CD4-positive, CD25-positive, alpha-beta regulatory T cell (primary cell): ENCODE results near the gene ARHGAP44. TPM values are rescaled to one million over a fixed set of nuclear protein-coding genes. Genes with fewer than 3 reads are reported as not detected.

ENCODE experiments used
- ATAC-seq, 2 donors: fragments of 150-1000 bp; cut with Tn5 transposase; one replicate each; pipeline ENCODE4 v1.10.0; 2021; ENCODE audit warnings: low read depth in 2 of 2, moderate number of reproducible peaks in 2 of 2, moderate library complexity in 1 of 2
- DNase-seq, 3 donors: peaks; one replicate each; pipeline versions ENCODE4 v3.0.0 to v3.0.0-alpha.2; 2012 to 2022; ENCODE audit warnings: mixed read lengths in 1 of 3
- H3K27ac ChIP-seq: one replicate; pipeline ENCODE4 v1.7.0; 2013; ENCODE audit warnings: mild to moderate bottlenecking, low read length; ENCODE audit not compliant: insufficient read depth, poor library complexity, severe bottlenecking
- H3K27me3 ChIP-seq: one replicate; pipeline ENCODE4 v1.7.0; 2013; ENCODE audit warnings: low read length; ENCODE audit not compliant: control insufficient read depth, insufficient read depth
- H3K36me3 ChIP-seq: one replicate; pipeline ENCODE4 v1.7.0; 2013; ENCODE audit warnings: mild to moderate bottlenecking, low read length, moderate library complexity; ENCODE audit not compliant: control insufficient read depth, insufficient read depth
- H3K4me1 ChIP-seq: 2 replicates; pipeline ENCODE4 v1.7.0; 2013; ENCODE audit warnings: mild to moderate bottlenecking, low read length; ENCODE audit not compliant: insufficient read depth, control insufficient read depth, poor library complexity, severe bottlenecking
- H3K4me3 ChIP-seq: one replicate; pipeline ENCODE4 v1.7.0; 2013; ENCODE audit warnings: low read depth, mild to moderate bottlenecking, low read length, moderate library complexity
- H3K9me3 ChIP-seq, 2 experiments: 1 replicate in 1 of 2; 2 replicates in 1 of 2; pipeline ENCODE4 v1.7.0; 2013; ENCODE audit warnings: low read length in 2 of 2, mild to moderate bottlenecking in 1 of 2, moderate library complexity in 1 of 2; ENCODE audit not compliant: control insufficient read depth in 2 of 2
- H3K27ac Mint-ChIP-seq, 3 donors: one replicate each; pipeline ENCODE4 v1.8.0; 2020 to 2022; ENCODE audit warnings: mild to moderate bottlenecking in 3 of 3, mixed read lengths in 3 of 3, moderate library complexity in 2 of 3
- H3K27me3 Mint-ChIP-seq: one replicate; pipeline ENCODE4 v1.8.0; 2022; ENCODE audit warnings: mild to moderate bottlenecking, mixed read lengths
- H3K36me3 Mint-ChIP-seq: one replicate; pipeline ENCODE4 v1.8.0; 2020; ENCODE audit warnings: mixed read lengths
- H3K4me1 Mint-ChIP-seq, 4 donors: one replicate each; pipeline ENCODE4 v1.8.0; 2020 to 2022; ENCODE audit warnings: mixed read lengths in 4 of 4, mild to moderate bottlenecking in 1 of 4
- H3K4me3 Mint-ChIP-seq, 4 donors: one replicate each; pipeline ENCODE4 v1.8.0; 2020 to 2022; ENCODE audit warnings: mild to moderate bottlenecking in 4 of 4, mixed read lengths in 4 of 4, moderate library complexity in 3 of 4
- H3K9me3 Mint-ChIP-seq, 7 donors: one replicate each; pipeline ENCODE4 v1.8.0; 2020 to 2022; ENCODE audit warnings: mixed read lengths in 7 of 7, mild to moderate bottlenecking in 3 of 7, moderate library complexity in 2 of 7
- polyA plus RNA-seq, 4 donors: library from polyadenylated mRNA; unstranded; fragments of 300-500 nt; fragmentation: Illumina TruSeq; gene quantifications; one replicate each; pipeline ENCODE4 v1.2.3, GENCODE V29; 2021
- total RNA-seq: library from RNA; stranded (reverse); gene quantifications from one replicate; pipeline ENCODE4 v1.2.3, GENCODE V29; 2022

The ARHGAP44 gene
- total and polyA plus RNA-seq, 5 donors from 2014 or later: 0.10 to 0.95 TPM; not detected in 3

DNA sequence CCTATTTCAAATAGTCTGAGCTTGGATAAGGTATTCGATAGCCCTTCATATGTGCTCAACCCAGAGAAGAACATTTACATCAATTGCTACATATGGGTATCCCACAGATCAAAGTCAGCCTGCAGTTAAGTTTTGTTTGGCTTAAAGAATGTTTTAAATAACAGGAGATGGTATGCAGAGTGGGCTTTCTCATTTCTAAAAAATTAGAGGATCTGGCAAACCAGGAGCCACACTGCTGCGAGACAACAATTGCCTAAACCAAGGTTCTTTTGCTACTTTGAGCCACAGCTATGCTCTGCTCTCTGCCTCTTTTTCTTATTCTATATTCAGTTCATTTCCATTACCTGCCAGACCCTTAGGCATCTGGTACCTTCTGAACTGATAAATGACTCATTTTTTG is 30.2 kb upstream of the ARHGAP44 start:
- H3K4me3 Mint-ChIP-seq: no peak overlapping the region
- Histone ChIP-seq H3K27ac (no peak overlapping the region), H3K36me3 (no peaks in the 10 kb centered on the region), H3K9me3 (no peaks in the 10 kb centered on the region), H3K4me1 (no peaks in the 10 kb centered on the region), H3K27me3 (no peaks in the 10 kb centered on the region), H3K4me3 (no peak overlapping the region)
- ATAC-seq (no peak), DNase-seq (no peak)
- no peaks in the 10 kb centered on the region for H3K4me1 Mint-ChIP-seq
- H3K9me3 Mint-ChIP-seq: peaks cover 0 to 10% (median 2%) of the 10 kb centered on the region in 7 donors
- no peak overlapping the region for H3K27ac Mint-ChIP-seq
- H3K27me3 Mint-ChIP-seq: no peaks in the 10 kb centered on the region
- H3K36me3 Mint-ChIP-seq: no peaks in the 10 kb centered on the region

DNA sequence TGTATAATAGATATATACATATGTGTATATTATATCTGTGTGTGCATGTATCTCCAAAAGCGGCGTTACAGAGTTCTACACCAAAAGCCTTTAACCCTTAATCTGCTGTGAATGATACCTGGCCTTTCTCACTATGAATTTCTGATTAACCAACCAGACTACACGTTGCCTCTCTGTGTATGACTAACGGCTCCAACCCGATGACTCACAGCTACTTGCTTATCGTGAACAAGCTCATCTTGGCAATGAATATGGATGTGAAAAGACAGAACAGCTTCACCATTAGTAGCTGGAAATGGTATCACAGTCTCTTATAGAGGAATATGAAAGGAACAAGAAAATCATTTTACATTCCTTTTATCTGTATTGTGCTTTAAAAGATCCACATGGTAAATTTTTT is 23.8 kb upstream of the ARHGAP44 start:
- Histone ChIP-seq H3K4me3 (no peak overlapping the region), H3K4me1 (no peaks in the 10 kb centered on the region), H3K36me3 (no peaks in the 10 kb centered on the region), H3K27me3 (no peaks in the 10 kb centered on the region), H3K9me3 (no peaks in the 10 kb centered on the region), H3K27ac (no peak overlapping the region)
- Mint-ChIP-seq H3K4me1 (no peaks in the 10 kb centered on the region), H3K36me3 (no peaks in the 10 kb centered on the region), H3K4me3 (no peak overlapping the region), H3K27ac (no peak overlapping the region), H3K9me3 (peaks cover 0 to 8% (median 4%) of the 10 kb centered on the region in 7 donors), H3K27me3 (no peaks in the 10 kb centered on the region)
- ATAC-seq: no peak
- no peak for DNase-seq

DNA sequence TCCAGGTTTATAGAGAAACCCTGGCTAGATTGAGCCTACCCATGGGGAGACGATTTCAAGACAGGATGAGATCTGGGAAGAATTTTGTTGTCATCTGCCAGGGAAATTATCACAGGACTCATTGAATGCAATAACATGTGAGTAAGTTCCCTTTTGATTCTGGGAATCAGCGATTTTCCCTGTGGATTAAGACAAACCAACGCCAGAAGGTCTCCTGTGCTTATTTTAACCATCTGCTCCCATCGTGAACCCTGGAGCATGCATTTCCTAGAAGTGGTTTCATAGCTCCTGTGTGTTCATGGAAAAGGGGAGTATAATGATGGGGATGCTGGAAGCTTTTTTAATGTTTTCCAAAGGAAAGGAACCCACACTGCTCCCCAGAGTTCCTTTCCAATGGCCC is 21.0 kb upstream of the ARHGAP44 start:
- H3K27me3 ChIP-seq: no peaks in the 10 kb centered on the region
- ATAC-seq: no peak
- H3K36me3 ChIP-seq: no peaks in the 10 kb centered on the region
- Mint-ChIP-seq H3K27me3 (no peaks in the 10 kb centered on the region), H3K4me3 (no peak overlapping the region), H3K9me3 (peaks cover 0 to 8% (median 0%) of the 10 kb centered on the region in 7 donors), H3K36me3 (no peaks in the 10 kb centered on the region), H3K27ac (no peak overlapping the region), H3K4me1 (no peaks in the 10 kb centered on the region)
- no peak overlapping the region for H3K4me3 ChIP-seq
- H3K9me3 ChIP-seq: no peaks in the 10 kb centered on the region
- no peak for DNase-seq
- no peak overlapping the region for H3K27ac ChIP-seq
- H3K4me1 ChIP-seq: no peaks in the 10 kb centered on the region

DNA sequence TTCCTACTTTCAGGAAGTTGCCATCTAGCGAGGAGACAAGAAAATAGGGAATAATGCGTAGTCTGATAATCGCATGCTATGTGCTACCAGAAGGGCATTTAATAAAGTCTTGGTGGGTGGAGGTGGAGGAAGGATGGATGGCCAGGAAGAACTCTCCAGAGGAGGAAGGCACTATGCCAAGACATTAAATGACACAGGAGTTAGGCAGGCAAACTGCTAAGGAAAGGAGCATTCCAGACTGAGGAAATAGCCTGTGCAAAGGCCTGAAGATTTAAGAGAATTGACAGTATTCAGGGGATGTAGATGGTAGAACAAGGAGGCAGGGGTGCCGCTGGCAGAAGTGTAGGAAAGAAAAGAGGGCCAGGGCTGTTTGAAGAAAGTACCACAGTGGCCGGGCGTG is 19.3 kb upstream of the ARHGAP44 start:
- no peaks in the 10 kb centered on the region for H3K9me3 ChIP-seq
- H3K27ac ChIP-seq: no peak overlapping the region
- no peaks in the 10 kb centered on the region for H3K27me3 ChIP-seq
- Mint-ChIP-seq H3K27ac (no peak overlapping the region), H3K36me3 (no peaks in the 10 kb centered on the region), H3K9me3 (peaks cover 0 to 8% (median 0%) of the 10 kb centered on the region in 7 donors), H3K27me3 (no peaks in the 10 kb centered on the region), H3K4me3 (no peak overlapping the region), H3K4me1 (no peaks in the 10 kb centered on the region)
- DNase-seq (no peak), ATAC-seq (no peak)
- H3K4me1 ChIP-seq: no peaks in the 10 kb centered on the region
- no peaks in the 10 kb centered on the region for H3K36me3 ChIP-seq
- H3K4me3 ChIP-seq: no peak overlapping the region

DNA sequence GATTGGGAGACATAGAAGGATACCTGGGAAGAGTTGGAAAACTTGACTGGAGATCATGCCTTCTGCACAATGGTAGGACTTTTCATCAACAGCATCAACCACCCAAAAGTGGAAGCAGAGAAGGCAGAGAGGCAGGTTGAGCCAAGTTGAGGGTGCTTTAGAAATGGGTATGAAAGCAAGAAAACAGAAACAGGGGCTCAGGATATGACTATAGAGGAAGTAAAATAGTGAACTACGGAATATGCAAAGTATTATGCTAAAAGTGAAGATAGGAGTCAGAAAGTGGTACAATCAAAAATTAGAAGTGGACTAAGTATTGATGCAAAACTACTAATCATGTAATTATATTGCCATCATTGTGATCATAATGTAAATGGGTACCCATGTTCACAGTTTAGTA is 16.1 kb upstream of the ARHGAP44 start:
- DNase-seq: no peak
- Mint-ChIP-seq H3K4me3 (no peak overlapping the region), H3K9me3 (peaks cover 0 to 6% (median 0%) of the 10 kb centered on the region in 7 donors), H3K27ac (no peak overlapping the region), H3K36me3 (no peaks in the 10 kb centered on the region), H3K4me1 (no peaks in the 10 kb centered on the region), H3K27me3 (no peaks in the 10 kb centered on the region)
- no peak overlapping the region for H3K27ac ChIP-seq
- no peak overlapping the region for H3K4me3 ChIP-seq
- no peaks in the 10 kb centered on the region for H3K27me3 ChIP-seq
- no peaks in the 10 kb centered on the region for H3K9me3 ChIP-seq
- H3K36me3 ChIP-seq: no peaks in the 10 kb centered on the region
- ATAC-seq: no peak
- no peaks in the 10 kb centered on the region for H3K4me1 ChIP-seq

DNA sequence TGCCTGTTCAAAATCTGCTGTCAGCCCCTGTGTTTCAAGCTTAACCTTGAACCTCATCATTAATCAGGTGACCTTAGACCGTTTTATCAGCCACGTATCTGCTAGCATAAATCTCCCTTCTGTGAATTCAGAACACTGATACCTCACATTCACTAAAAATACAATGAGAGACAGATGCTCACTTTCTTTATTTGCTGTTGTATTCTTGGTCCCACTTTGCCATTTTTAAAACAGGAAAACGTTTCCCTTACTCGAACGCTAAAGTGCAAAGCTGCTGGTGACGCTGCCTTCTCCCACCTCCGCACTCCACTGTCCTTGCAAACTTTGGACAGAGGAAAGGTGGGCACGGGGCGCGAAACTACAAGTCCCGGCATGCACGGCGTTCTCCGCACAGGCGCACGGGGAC is 220 bp upstream of the ARHGAP44 start:
- H3K4me3 Mint-ChIP-seq: peak overlapping the region in 2 of 4 donors; percentile 48 to 53
- no peak overlapping the region for H3K27ac Mint-ChIP-seq
- ATAC-seq (no peak), DNase-seq (peak in 1 of 3 donors; percentile 6)
- Histone ChIP-seq H3K36me3 (no peaks in the 10 kb centered on the region), H3K27me3 (peaks cover 11% of the 10 kb centered on the region), H3K27ac (no peak overlapping the region), H3K4me1 (no peaks in the 10 kb centered on the region), H3K4me3 (no peak overlapping the region), H3K9me3 (no peaks in the 10 kb centered on the region)
- H3K36me3 Mint-ChIP-seq: no peaks in the 10 kb centered on the region
- peaks cover 20% of the 10 kb centered on the region for H3K27me3 Mint-ChIP-seq
- peaks cover 0 to 4% (median 2%) of the 10 kb centered on the region in 7 donors for H3K9me3 Mint-ChIP-seq
- peaks cover 0 to 11% (median 0%) of the 10 kb centered on the region in 4 donors for H3K4me1 Mint-ChIP-seq

DNA sequence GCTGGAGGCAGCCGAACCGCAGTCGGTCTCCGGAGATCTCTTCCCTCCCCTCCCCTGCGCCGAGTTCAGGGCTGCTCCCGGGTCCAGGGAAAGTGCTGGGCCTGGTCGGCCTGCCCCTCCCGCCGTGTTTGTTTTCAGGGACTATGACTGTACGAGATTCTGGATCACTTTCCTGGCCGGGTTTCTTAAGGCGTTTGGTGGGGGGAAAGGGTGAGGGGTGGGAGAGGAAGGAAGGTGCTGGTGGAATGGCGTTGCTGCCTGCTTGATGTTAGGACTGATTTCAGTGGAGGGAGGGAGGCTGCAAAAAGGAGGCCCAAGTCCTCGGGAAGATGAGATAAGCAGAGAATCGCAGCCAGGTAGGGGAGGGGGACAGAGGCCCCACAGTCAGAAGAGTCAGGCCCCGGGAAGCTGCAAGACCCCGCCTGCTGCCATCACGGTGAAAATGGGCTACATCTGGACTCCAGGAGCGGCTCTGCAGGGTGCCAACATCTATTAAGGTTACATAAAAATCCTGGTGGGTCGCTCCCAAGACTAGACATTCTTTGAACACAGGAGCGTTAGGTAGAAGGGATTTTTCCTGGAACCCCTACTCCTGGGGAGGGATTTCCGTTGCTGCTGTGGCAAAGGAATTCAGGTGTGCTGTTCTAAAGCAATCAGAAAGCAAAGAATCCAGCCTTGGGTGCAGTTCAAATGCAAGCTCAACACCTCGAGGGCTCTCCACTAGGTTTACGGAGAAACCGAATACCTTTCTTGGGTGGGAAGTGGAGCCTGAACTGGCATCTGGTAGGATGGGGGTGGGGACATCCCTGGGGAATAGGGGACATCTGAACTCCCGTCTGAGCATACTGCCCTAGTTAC is 1.2 kb downstream of the ARHGAP44 start:
- Mint-ChIP-seq H3K36me3 (no peaks in the 10 kb centered on the region), H3K4me3 (peak overlapping the region in 3 of 4 donors; percentile 50 to 82 (median 68)), H3K27me3 (peaks cover 23% of the 10 kb centered on the region), H3K27ac (no peak overlapping the region), H3K9me3 (peaks cover 0 to 6% (median 3%) of the 10 kb centered on the region in 7 donors), H3K4me1 (peaks cover 0 to 11% (median 0%) of the 10 kb centered on the region in 4 donors)
- Histone ChIP-seq H3K4me3 (no peak overlapping the region), H3K36me3 (no peaks in the 10 kb centered on the region), H3K27ac (no peak overlapping the region), H3K27me3 (peaks cover 11% of the 10 kb centered on the region), H3K4me1 (no peaks in the 10 kb centered on the region), H3K9me3 (no peaks in the 10 kb centered on the region)
- ATAC-seq (no peak), DNase-seq (no peak)
